ENCODE results near the gene TTC23L. TPM values are rescaled to one million over a fixed set of nuclear protein-coding genes. Genes with fewer than 3 reads are reported as not detected.

TTC23L gene
- total and polyA plus RNA-seq, 8 donors = 0.15 to 1.5 (median 0.89) TPM; not detected in 5

DNA sequence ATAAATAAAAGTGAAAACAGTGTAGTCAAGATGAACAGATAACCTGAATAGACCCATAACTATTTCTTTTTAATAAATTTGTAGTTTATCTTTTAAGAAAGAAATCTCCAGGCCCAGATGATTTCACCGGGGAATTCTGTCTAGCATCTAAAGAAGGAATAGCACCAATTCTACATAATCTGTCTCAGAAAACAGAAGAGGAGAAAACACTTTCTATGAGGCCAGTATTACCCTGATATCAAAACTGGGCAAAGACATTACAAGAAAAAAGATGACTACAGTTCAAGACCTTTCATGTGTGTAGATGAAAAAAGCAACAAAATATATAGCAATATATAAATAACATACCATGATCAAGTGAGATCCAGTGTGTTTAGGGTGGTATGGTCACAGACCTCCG, 31.4 kb downstream of the TTC23L start:
- WGBS, 5 donors = 93 to 95% (median 95%) methylated on average over 2 of the region's 2 CpGs
- H3K4me3 ChIP-seq = no peak overlapping the region
- H3K27me3 ChIP-seq = no peaks in the 10 kb centered on the region
- intact Hi-C loops (cut with DNase I; ENCODE audit: low total_unique reads) = no loop called here
- TF ChIP-seq, protein P1, sequence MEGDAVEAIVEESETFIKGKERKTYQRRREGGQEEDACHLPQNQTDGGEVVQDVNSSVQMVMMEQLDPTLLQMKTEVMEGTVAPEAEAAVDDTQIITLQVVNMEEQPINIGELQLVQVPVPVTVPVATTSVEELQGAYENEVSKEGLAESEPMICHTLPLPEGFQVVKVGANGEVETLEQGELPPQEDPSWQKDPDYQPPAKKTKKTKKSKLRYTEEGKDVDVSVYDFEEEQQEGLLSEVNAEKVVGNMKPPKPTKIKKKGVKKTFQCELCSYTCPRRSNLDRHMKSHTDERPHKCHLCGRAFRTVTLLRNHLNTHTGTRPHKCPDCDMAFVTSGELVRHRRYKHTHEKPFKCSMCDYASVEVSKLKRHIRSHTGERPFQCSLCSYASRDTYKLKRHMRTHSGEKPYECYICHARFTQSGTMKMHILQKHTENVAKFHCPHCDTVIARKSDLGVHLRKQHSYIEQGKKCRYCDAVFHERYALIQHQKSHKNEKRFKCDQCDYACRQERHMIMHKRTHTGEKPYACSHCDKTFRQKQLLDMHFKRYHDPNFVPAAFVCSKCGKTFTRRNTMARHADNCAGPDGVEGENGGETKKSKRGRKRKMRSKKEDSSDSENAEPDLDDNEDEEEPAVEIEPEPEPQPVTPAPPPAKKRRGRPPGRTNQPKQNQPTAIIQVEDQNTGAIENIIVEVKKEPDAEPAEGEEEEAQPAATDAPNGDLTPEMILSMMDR (IDR thresholded peaks at IDR 0.05) = no peak
- TF ChIP-seq EP300 (IDR thresholded peaks at IDR 0.05) (no peak), POLR2AphosphoS5 (IDR thresholded peaks at IDR 0.05) (no peak), POLR2A (IDR thresholded peaks at IDR 0.05) (no peak)
- H3K36me3 ChIP-seq = no peaks in the 10 kb centered on the region
- H3K4me1 ChIP-seq = no peaks in the 10 kb centered on the region
- no peak overlapping the region for H3K27ac ChIP-seq
- H3K9me3 ChIP-seq = peaks cover 0 to 4% (median 0%) of the 10 kb centered on the region in 4 donors
- DNase-seq = no peak

DNA sequence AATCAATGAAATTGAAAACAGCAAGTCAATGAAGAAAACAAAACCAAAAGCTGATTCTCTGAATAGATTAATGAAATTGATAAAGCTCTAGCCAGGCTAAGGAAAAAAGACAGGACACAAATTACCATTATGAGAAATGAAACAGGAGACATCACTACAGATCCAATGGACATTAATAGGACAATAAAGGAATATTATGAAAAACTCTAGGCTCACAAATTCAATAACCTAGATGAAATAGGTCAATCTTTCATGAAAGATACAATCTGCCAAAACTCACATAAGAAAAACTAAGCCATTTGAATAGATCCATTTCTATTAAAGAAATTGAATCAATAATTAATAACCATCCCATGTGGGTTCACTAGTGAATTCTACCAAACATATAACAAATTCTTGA, 37.3 kb downstream of the TTC23L start:
- peaks cover 0 to 13% (median 3%) of the 10 kb centered on the region in 4 donors for H3K9me3 ChIP-seq
- H3K27me3 ChIP-seq = no peaks in the 10 kb centered on the region
- no peaks in the 10 kb centered on the region for H3K4me1 ChIP-seq
- H3K27ac ChIP-seq = no peak overlapping the region
- no peak overlapping the region for H3K4me3 ChIP-seq
- intact Hi-C loops (cut with DNase I; ENCODE audit: low total_unique reads) = no loop called here
- TF ChIP-seq EP300 (IDR thresholded peaks at IDR 0.05) = no peak
- TF ChIP-seq POLR2AphosphoS5 (IDR thresholded peaks at IDR 0.05) = no peak
- no peak for TF ChIP-seq POLR2A (IDR thresholded peaks at IDR 0.05)
- TF ChIP-seq, protein P1 (IDR thresholded peaks at IDR 0.05) = no peak
- H3K36me3 ChIP-seq = no peaks in the 10 kb centered on the region
- no peak for DNase-seq

DNA sequence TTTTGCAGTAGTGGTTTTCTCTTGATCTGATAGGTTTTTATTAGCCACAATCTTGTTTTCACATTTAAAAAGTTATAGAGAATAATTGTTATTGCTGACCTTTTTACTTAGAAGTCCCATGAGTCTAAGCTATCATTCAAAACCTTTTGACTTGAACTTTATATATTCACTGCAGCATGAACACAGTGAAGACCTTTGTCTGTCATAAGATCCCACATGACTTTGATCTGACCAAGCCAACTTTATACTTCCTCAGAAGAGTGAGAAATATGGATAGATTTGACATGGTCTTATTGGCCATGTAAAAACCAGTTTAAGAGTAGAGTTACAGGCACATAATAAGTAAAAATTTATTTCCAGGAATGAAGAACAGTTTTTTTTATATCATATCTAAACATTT, 42.3 kb downstream of the TTC23L start:
- intact Hi-C loops (cut with DNase I; ENCODE audit: low total_unique reads) = no loop called here
- H3K27me3 ChIP-seq = no peaks in the 10 kb centered on the region
- no peaks in the 10 kb centered on the region for H3K36me3 ChIP-seq
- no peak overlapping the region for H3K4me3 ChIP-seq
- peaks cover 0 to 6% (median 3%) of the 10 kb centered on the region in 4 donors for H3K9me3 ChIP-seq
- H3K27ac ChIP-seq = no peak overlapping the region
- TF ChIP-seq POLR2AphosphoS5 (IDR thresholded peaks at IDR 0.05) = no peak
- TF ChIP-seq POLR2A (IDR thresholded peaks at IDR 0.05) = no peak
- DNase-seq = no peak
- H3K4me1 ChIP-seq = no peaks in the 10 kb centered on the region

DNA sequence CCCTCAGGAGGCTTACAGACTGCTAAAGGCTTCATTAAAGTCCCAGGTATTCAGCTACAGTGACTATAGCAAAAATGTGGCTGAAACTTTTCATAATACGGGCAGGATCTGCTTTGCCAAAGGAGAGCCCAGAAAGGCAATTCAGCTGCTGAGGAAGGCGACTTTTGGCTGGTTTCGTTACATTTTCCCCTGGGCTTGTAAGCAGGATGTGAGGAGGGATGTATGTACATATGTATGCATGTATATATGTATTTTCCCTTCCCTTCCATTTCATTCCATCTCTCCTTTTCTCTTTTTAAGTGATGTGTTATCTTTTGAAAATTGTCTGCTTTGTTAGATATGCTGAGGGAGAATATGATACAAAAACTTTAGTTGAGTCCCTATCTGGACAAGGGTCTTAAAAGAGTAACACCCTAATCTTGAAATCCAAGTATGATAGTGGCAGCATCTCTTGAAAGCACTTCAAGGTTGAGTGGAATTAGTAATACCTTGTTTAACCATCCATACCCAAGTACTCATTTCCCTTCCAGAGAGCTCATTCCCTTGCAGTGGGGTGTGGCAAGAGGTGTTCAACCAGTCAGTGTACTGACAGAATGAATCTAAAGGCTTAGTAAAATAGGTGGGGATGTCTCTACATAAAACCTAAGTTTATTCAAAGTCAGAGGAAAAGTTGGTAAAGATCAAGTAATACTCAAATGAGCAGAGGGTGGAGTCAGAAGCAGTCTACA, 47.6 kb downstream of the TTC23L start:
- H3K27me3 ChIP-seq = no peaks in the 10 kb centered on the region
- H3K9me3 ChIP-seq = no peaks in the 10 kb centered on the region
- TF ChIP-seq EP300 (IDR thresholded peaks at IDR 0.05) = no peak
- TF ChIP-seq POLR2A (IDR thresholded peaks at IDR 0.05) = no peak
- TF ChIP-seq POLR2AphosphoS5 (IDR thresholded peaks at IDR 0.05) = no peak
- TF ChIP-seq, protein P1 (IDR thresholded peaks at IDR 0.05) = no peak
- no peak for DNase-seq
- intact Hi-C loops (cut with DNase I; ENCODE audit: low total_unique reads) = no loop called here
- H3K4me3 ChIP-seq = no peak overlapping the region
- H3K27ac ChIP-seq = no peak overlapping the region
- 85 to 94% (median 91%) methylated on average over 3 of the region's 3 CpGs for WGBS, 5 donors
- no peaks in the 10 kb centered on the region for H3K36me3 ChIP-seq
- no peaks in the 10 kb centered on the region for H3K4me1 ChIP-seq

DNA sequence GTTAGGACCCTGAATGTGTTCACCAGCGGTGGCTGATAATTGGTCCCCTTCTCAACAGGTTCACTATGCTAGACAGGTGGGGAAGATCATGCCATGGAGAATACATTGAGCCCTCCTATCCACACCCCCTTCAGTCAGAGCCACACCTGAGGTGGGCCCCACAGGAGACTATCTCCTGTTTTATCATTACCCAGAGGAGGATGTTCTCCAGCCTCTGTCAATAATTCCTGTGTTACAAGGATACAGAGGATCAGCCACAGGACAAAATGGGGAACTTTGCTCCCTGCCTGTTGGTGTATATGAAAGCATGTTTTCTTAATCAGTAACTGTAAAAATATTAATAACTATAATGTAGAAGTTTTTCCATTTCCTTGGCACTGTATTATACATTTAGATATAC, 50.4 kb downstream of the TTC23L start:
- Histone ChIP-seq H3K4me3 (no peak overlapping the region), H3K27me3 (no peaks in the 10 kb centered on the region), H3K9me3 (no peaks in the 10 kb centered on the region), H3K4me1 (no peaks in the 10 kb centered on the region), H3K27ac (no peak overlapping the region), H3K36me3 (no peaks in the 10 kb centered on the region)
- TF ChIP-seq, protein P1 (IDR thresholded peaks at IDR 0.05) = no peak
- TF ChIP-seq POLR2A (IDR thresholded peaks at IDR 0.05) (no peak), EP300 (IDR thresholded peaks at IDR 0.05) (no peak), POLR2AphosphoS5 (IDR thresholded peaks at IDR 0.05) (no peak)
- intact Hi-C loops (cut with DNase I; ENCODE audit: low total_unique reads) = no loop called here
- DNase-seq = no peak
- 93 to 100% (median 96%) methylated on average over 1 of the region's 1 CpG for WGBS, 5 donors
